B cell (primary cell): ENCODE results near the gene MIOS. TPM values are rescaled to one million over a fixed set of nuclear protein-coding genes. Genes with fewer than 3 reads are reported as not detected.

ENCODE experiments used
- ATAC-seq: fragments of 200-7000 bp; cut with Tn5 transposase; one replicate; pipeline ENCODE4 v1.10.0; 2021; ENCODE audit warnings: low read depth, mild to moderate bottlenecking, moderate number of reproducible peaks, moderate library complexity
- CTCF ChIA-PET: fragments of 350-600 bp; sonication (Branson Sonifier 250); formaldehyde crosslinking; loops from one replicate; lab custom pipeline; 2021; ENCODE audit warnings: antibody characterized with exemption, inconsistent platforms; lab: Charles Lee
- POLR2A ChIA-PET: fragments of 350-600 bp; sonication (Branson Sonifier 250); formaldehyde crosslinking; loops from one replicate; lab custom pipeline; 2021; ENCODE audit warnings: antibody characterized with exemption; lab: Charles Lee
- DNase-seq: peaks from one replicate; pipeline ENCODE4 v3.0.0; 2013
- H2AFZ ChIP-seq: 2 replicates; pipeline ENCODE4 v1.6.1; 2012; ENCODE audit warnings: mild to moderate bottlenecking, low read depth, low read length; ENCODE audit not compliant: insufficient read depth, poor library complexity, severe bottlenecking
- H3K27ac ChIP-seq, 2 donors: 1 replicate in 1 of 2; 2 replicates in 1 of 2; pipeline ENCODE4 v1.5.1; 2012 to 2013; ENCODE audit warnings: low read length in 2 of 2, mild to moderate bottlenecking in 2 of 2, moderate library complexity in 1 of 2
- H3K27me3 ChIP-seq, 4 experiments: fragments of 200-600 bp in 1 of 4; sonication (generic) in 1 of 4; replicated peaks in 1 of 4; 1 replicate in 2 of 4; 2 replicates in 2 of 4; pipeline versions ENCODE4 v1.6.1 to v1.7.0; 2013 to 2016; ENCODE audit warnings: low read length in 3 of 4, mild to moderate bottlenecking in 2 of 4, mixed read lengths in 1 of 4, moderate library complexity in 1 of 4; ENCODE audit not compliant: insufficient read depth in 4 of 4, control insufficient read depth in 3 of 4; ENCODE audit errors: control extremely low read depth in 1 of 4
- H3K36me3 ChIP-seq, 2 experiments: replicated peaks in 1 of 2; 1 replicate in 1 of 2; 2 replicates in 1 of 2; pipeline versions ENCODE4 v1.6.1 to v1.7.1; 2013; ENCODE audit warnings: low read length in 1 of 2; ENCODE audit not compliant: insufficient read depth in 2 of 2, control insufficient read depth in 1 of 2; ENCODE audit errors: control extremely low read depth in 1 of 2, extremely low read depth in 1 of 2
- H3K4me1 ChIP-seq, 2 donors: fragments of 200-600 bp in 1 of 2; sonication (generic) in 1 of 2; 1 replicate in 1 of 2; 2 replicates in 1 of 2; pipeline versions ENCODE4 v1.5.1 to v1.6.1; 2013 to 2017; ENCODE audit warnings: low read length in 2 of 2; ENCODE audit not compliant: control insufficient read depth in 2 of 2, insufficient read depth in 2 of 2
- H3K4me2 ChIP-seq: replicated peaks from 2 replicates; pipeline ENCODE3; 2012; ENCODE audit warnings: mild to moderate bottlenecking, low read depth, low read length; ENCODE audit not compliant: poor library complexity, severe bottlenecking
- H3K4me3 ChIP-seq, 5 experiments: fragments of 200-600 bp in 1 of 5; sonication (generic) in 1 of 5; 1 replicate in 3 of 5; 2 replicates in 2 of 5; pipeline versions ENCODE4 v1.5.1 to v1.7.0; 2011 to 2016; ENCODE audit warnings: low read length in 4 of 5, mild to moderate bottlenecking in 4 of 5, low read depth in 2 of 5, control low read depth in 1 of 5, moderate library complexity in 1 of 5; ENCODE audit not compliant: insufficient read depth in 1 of 5; ENCODE audit errors: control extremely low read depth in 1 of 5, extremely low read depth in 1 of 5
- H3K79me2 ChIP-seq: fragments of 200-600 bp; sonication (generic); one replicate; pipeline ENCODE4 v1.6.0; 2016; ENCODE audit warnings: low read length; ENCODE audit not compliant: control insufficient read depth, insufficient read depth
- H3K9ac ChIP-seq: fragments of 200-600 bp; sonication (generic); 2 replicates; pipeline ENCODE4 v1.6.1; 2017; ENCODE audit warnings: mild to moderate bottlenecking, low read length, moderate library complexity
- H3K9me3 ChIP-seq, 3 donors: one replicate each; pipeline versions ENCODE4 v1.6.1 to v1.7.1; 2013; ENCODE audit warnings: low read length in 2 of 3; ENCODE audit not compliant: control insufficient read depth in 2 of 3, insufficient read depth in 1 of 3; ENCODE audit errors: control extremely low read depth in 1 of 3
- H4K20me1 ChIP-seq: 2 replicates; pipeline ENCODE4 v1.6.0; 2012; ENCODE audit warnings: mild to moderate bottlenecking, low read length; ENCODE audit not compliant: insufficient read depth, control insufficient read depth, poor library complexity, severe bottlenecking
- H3K27ac Mint-ChIP-seq: one replicate; pipeline ENCODE4 v1.8.0; 2021; ENCODE audit warnings: mixed read lengths
- H3K27me3 Mint-ChIP-seq: one replicate; pipeline ENCODE4 v1.8.0; 2021; ENCODE audit warnings: mixed read lengths
- H3K4me1 Mint-ChIP-seq: one replicate; pipeline ENCODE4 v1.8.0; 2021; ENCODE audit warnings: mixed read lengths
- H3K4me3 Mint-ChIP-seq: one replicate; pipeline ENCODE4 v1.8.0; 2021; ENCODE audit warnings: mixed read lengths
- H3K9me3 Mint-ChIP-seq: one replicate; pipeline ENCODE4 v1.8.0; 2022; ENCODE audit warnings: mixed read lengths; ENCODE audit not compliant: insufficient read depth
- EZH2 ChIP-seq: IDR thresholded peaks from 2 replicates; pipeline ENCODE4 v1.6.1; 2012; ENCODE audit warnings: borderline replicate concordance, low read depth, mild to moderate bottlenecking, moderate library complexity, low read length; ENCODE audit not compliant: insufficient read depth, poor library complexity, severe bottlenecking
- WGBS: methylation state at CpG from one replicate; pipeline ENCODE4 v1.1.5; 2013; ENCODE audit warnings: missing lambda C conversion rate; ENCODE audit not compliant: insufficient coverage; 5-methylcytosine and 5-hydroxymethylcytosine counted together
- intact Hi-C: fragments of 100-400 bp; cut with micrococcal nuclease; formaldehyde crosslinking; loops from one replicate; pipeline ENCODE4 v1.10.0; 2022
- polyA plus RNA-seq: library from polyadenylated mRNA; depleted of rRNA; stranded (reverse); fragments of >200 nt; gene quantifications from 2 replicates; pipeline ENCODE4 v1.2.3, GENCODE V29; 2012
- total RNA-seq, 2 donors: library from RNA; stranded (reverse); fragments of 120-200 nt in 1 of 2; gene quantifications; 1 replicate in 1 of 2; 2 replicates in 1 of 2; pipeline versions ENCODE4 v1.2.3 to v1.2.4, GENCODE V29; 2013 to 2022
- TF ChIP-seq, protein P1 (sequence below): fragments of 200-600 bp; IDR thresholded peaks from one replicate; pipeline ENCODE4 v1.8.0; 2022; ENCODE audit warnings: antibody characterized with exemption, mild to moderate bottlenecking

Gene MIOS
- total and polyA plus RNA-seq, 2 donors (not counting 1 experiment from before 2014, with no cell fraction given) = 28.9 to 50.1 TPM

GRCh38 chr7:7563813-7564212, 2.9 kb upstream of the MIOS start:
- ATAC-seq (no peak), DNase-seq (no peak)
- no peak overlapping the region for H3K4me2 ChIP-seq
- TF ChIP-seq EZH2 = no peak
- TF ChIP-seq, protein P1, sequence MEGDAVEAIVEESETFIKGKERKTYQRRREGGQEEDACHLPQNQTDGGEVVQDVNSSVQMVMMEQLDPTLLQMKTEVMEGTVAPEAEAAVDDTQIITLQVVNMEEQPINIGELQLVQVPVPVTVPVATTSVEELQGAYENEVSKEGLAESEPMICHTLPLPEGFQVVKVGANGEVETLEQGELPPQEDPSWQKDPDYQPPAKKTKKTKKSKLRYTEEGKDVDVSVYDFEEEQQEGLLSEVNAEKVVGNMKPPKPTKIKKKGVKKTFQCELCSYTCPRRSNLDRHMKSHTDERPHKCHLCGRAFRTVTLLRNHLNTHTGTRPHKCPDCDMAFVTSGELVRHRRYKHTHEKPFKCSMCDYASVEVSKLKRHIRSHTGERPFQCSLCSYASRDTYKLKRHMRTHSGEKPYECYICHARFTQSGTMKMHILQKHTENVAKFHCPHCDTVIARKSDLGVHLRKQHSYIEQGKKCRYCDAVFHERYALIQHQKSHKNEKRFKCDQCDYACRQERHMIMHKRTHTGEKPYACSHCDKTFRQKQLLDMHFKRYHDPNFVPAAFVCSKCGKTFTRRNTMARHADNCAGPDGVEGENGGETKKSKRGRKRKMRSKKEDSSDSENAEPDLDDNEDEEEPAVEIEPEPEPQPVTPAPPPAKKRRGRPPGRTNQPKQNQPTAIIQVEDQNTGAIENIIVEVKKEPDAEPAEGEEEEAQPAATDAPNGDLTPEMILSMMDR = no peak
- ChIA-PET POLR2A (no interaction called here), CTCF (interaction anchor here (0.6 to 1.1 kb wide), 2 partner anchors 272 to 627 kb away, joined by 3 read pairs; no protein-coding TSS in a partner anchor)
- peaks cover 14% of the 10 kb centered on the region for H3K4me1 Mint-ChIP-seq
- intact Hi-C loops = no loop called here
- H3K4me3 Mint-ChIP-seq = no peak overlapping the region
- H3K36me3 ChIP-seq = no peaks in the 10 kb centered on the region
- H3K9me3 ChIP-seq = no peaks in the 10 kb centered on the region
- H3K4me3 ChIP-seq = no peak overlapping the region
- H3K79me2 ChIP-seq = peaks cover 32% of the 10 kb centered on the region
- H4K20me1 ChIP-seq = no peaks in the 10 kb centered on the region
- no peaks in the 10 kb centered on the region for H3K27me3 ChIP-seq
- no peaks in the 10 kb centered on the region for H3K27me3 Mint-ChIP-seq
- peaks cover 4% of the 10 kb centered on the region for H3K9me3 Mint-ChIP-seq
- H3K9ac ChIP-seq = no peak overlapping the region
- no peak overlapping the region for H3K27ac Mint-ChIP-seq
- H2AFZ ChIP-seq = no peak overlapping the region
- no peak overlapping the region for H3K27ac ChIP-seq
- peaks cover 20 to 23% of the 10 kb centered on the region in 2 donors for H3K4me1 ChIP-seq

DNA sequence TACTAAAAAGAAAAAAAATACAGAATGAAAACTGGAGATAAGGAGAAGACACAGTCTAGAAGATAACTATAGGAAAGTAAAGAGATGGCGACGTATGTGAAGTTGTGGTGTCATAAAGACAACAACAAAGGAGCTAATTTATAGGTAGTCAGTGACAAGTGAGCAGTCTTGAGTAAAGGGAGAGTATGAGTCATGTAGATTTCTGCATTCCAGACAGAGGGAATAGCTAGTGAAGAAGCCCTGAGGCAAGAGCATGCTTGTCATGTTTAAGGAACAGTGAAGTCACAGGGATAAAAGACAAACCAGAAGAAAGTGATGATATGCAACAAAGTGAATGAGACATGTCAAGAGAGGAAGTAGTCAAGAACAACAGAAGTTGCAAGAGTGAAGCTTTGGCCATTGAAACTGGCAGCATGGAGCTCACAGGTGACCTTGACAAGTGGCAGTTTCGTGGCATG, 2.3 kb upstream of the MIOS start:
- no peaks in the 10 kb centered on the region for H3K36me3 ChIP-seq
- H3K9me3 ChIP-seq = no peaks in the 10 kb centered on the region
- no peak overlapping the region for H3K27ac ChIP-seq
- ChIA-PET POLR2A (no interaction called here), CTCF (interaction anchor here (1.1 kb wide), 1 partner anchor 626 kb away, joined by 3 read pairs; no protein-coding TSS in a partner anchor)
- ATAC-seq (no peak), DNase-seq (no peak)
- TF ChIP-seq, protein P1 = no peak
- no peaks in the 10 kb centered on the region for H4K20me1 ChIP-seq
- peaks cover 24 to 28% of the 10 kb centered on the region in 2 donors for H3K4me1 ChIP-seq
- no peak overlapping the region for H3K9ac ChIP-seq
- Mint-ChIP-seq H3K9me3 (no peaks in the 10 kb centered on the region), H3K4me3 (no peak overlapping the region), H3K27me3 (no peaks in the 10 kb centered on the region), H3K27ac (no peak overlapping the region), H3K4me1 (peaks cover 19% of the 10 kb centered on the region)
- WGBS = 96% methylated on average over 3 of the region's 3 CpGs
- no peak overlapping the region for H3K4me2 ChIP-seq
- intact Hi-C loops = no loop called here
- no peak overlapping the region for H3K4me3 ChIP-seq
- H3K27me3 ChIP-seq = no peaks in the 10 kb centered on the region
- H2AFZ ChIP-seq = no peak overlapping the region
- H3K79me2 ChIP-seq = peaks cover 33% of the 10 kb centered on the region
